GM12864 (cell line): Measurements from ENCODE around the gene SYT1.

Experiments used
- DNase-seq: peaks from one replicate; pipeline ENCODE4 v3.0.0-alpha.2; 2011; ENCODE audit warnings: low read depth
- H3K4me3 ChIP-seq: 2 replicates; pipeline ENCODE4 v1.5.1; 2011; ENCODE audit warnings: mild to moderate bottlenecking, low read depth, low read length, control low read depth
- TF ChIP-seq, protein P1 (sequence below): IDR thresholded peaks from 2 replicates; pipeline ENCODE4 v1.5.1; 2011; ENCODE audit warnings: low read depth, mild to moderate bottlenecking, moderate library complexity, low read length, control low read depth, inconsistent platforms; ENCODE audit errors: missing control alignments

Gene SYT1

DNA sequence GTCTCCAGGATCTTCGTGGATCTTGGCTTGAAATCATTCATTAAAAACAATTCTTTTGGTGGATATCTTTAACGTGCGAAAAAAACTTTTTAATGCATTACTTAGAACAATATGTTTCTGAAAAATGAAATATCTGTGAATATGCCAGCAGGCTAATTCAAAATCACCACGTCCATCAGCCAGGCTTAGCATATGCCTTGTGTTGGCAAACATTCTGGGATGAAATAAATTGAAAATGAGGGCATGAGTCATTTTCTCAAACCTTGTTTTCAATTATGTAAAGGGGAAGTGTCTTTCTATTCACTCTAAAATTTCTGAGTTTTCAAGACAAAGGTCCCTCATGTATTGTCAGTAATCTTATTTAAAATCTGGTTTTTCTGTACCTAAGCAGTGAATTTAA lies 432.3 kb downstream of the SYT1 start:
- H3K4me3 ChIP-seq: no peak overlapping the region
- no peak for DNase-seq
- TF ChIP-seq, protein P1, sequence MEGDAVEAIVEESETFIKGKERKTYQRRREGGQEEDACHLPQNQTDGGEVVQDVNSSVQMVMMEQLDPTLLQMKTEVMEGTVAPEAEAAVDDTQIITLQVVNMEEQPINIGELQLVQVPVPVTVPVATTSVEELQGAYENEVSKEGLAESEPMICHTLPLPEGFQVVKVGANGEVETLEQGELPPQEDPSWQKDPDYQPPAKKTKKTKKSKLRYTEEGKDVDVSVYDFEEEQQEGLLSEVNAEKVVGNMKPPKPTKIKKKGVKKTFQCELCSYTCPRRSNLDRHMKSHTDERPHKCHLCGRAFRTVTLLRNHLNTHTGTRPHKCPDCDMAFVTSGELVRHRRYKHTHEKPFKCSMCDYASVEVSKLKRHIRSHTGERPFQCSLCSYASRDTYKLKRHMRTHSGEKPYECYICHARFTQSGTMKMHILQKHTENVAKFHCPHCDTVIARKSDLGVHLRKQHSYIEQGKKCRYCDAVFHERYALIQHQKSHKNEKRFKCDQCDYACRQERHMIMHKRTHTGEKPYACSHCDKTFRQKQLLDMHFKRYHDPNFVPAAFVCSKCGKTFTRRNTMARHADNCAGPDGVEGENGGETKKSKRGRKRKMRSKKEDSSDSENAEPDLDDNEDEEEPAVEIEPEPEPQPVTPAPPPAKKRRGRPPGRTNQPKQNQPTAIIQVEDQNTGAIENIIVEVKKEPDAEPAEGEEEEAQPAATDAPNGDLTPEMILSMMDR: no peak

DNA sequence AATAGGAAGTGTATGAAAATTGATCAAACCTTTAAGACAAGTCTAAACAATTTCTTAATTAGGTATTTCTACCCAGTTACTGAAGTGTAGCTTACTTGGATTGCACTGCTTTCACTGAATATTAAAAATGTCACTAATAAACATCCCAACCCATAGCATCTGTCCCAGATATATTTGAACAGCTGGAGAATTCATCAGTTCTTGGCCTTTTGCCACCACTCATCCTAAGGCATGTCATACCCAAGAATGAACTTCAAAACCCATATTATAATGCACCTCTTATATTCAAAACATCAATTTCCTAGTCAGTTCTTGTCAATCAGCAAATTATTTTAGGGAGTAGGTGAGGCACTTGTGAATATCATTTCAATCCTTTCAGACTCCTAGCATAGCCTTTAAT lies 433.9 kb downstream of the SYT1 start:
- TF ChIP-seq, protein P1: no peak
- H3K4me3 ChIP-seq: no peak overlapping the region
- no peak for DNase-seq

DNA sequence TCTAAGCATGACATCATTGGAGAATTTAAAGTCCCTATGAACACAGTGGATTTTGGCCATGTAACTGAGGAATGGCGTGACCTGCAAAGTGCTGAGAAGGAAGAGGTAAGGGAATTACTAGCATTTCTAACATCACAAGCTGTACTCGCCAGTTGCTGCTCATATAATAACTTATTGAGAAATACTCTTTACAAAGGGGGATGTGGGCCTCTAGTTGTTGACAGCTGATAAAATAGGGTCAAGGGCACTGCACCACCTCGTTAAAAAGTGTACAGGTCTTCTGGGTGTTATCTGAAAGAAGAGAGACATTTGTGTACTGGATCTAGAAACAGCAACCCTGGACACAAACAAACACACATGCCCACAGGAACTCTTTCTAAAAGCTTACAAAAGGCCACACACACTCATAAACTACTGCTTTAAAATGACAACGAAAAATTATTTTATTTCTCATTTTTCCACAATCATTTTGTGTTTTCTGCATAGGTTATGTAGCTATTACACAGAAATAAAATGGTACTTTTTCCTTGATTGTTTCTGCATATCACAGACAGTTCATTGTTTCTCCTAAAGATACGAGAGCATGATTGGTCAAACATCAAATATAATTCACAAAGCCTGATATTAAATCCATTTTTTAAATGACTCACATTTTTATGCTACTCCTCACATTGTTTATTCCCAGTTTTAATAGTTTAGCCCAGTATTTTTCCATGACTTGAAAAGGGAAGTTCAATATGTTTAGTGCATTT lies 435.0 kb downstream of the SYT1 start:
- H3K4me3 ChIP-seq: no peak overlapping the region
- TF ChIP-seq, protein P1: no peak
- DNase-seq: no peak

DNA sequence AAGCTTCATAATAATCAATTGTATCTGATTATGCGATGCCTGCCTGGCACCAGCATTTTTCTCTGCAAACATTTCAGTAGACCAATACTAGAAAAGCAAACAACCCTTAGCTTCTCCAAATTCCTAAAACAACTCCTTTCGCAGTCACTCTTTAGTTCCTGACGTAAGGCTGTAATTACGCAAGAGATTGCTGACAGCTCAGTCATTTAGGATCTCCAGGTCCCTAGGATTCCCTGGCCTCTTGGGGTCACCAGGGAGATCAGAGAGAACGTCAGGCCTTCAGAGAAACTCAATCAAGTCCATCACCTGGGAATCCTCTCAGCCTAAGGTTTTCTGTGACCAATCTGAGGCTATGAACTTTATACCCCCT lies 435.6 kb downstream of the SYT1 start:
- no peak overlapping the region for H3K4me3 ChIP-seq
- DNase-seq: no peak
- TF ChIP-seq, protein P1: no peak

DNA sequence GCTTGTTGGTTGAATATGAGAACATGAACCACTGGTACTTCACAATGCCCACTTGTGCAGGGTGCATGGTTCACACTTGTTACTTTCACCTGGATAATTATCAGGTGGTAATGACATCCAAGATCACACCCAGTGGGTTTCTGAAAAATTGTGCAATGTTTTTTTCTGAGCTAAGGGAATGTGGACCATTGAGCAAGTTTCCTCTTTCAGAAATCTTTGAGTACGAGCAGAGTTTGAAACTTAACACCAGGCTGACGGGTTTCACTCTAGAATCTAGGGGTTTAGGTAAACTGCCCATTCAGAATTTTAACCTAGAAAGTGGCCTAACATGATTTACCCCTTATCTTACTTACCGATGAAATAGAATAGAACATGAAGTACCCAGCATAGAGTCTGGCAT lies 436.6 kb downstream of the SYT1 start:
- no peak for DNase-seq
- no peak overlapping the region for H3K4me3 ChIP-seq
- TF ChIP-seq, protein P1: no peak

DNA sequence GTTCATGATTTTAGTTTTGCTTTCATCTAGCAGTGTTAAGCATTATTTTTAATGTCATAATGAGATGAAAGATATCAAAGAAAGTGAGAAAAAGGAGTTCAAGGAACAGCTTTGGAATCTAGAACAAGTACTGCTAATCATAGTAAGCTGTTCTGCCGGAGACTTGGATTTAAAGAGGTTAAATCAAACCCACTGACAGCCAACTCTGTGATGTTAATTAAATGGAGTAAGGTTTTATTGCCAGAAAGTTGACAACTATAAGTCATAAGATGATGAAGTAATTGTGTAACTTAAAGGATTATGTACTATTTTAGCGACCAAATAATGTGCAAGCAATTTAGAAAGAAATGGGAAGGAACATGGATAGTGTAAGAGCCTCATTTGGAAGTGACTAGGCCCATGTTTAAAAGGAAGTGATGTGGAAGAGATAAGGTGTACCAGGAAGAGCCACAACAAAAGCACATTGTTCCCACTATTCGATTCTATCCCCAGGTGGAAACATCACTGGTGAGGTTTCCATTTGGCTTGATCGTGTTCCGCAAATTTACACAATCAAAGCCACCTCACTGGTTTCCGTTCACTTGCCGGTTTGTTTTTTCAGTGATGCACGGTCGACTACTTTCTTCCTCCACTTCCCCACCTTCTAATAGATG lies 437.7 kb downstream of the SYT1 start:
- DNase-seq: no peak
- TF ChIP-seq, protein P1: no peak
- no peak overlapping the region for H3K4me3 ChIP-seq

DNA sequence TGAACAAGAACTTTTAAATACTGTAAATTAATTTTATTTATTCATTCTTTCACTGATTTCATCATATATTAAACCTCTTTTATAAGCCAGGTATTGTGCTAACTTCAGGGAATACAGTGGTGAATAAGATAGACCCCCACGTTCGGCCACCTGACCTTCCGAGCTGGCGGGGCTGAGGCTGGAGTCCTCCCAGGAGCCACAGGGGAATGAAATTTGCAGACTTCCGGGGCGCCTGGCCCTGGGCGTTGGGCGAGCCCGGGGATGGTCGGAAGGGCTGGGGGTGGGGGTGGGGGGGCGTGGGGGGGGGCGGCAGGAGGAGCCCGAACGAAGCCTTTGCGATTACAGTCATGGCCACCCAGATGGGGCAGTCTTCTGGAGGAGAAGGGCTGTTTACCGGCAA lies 442.8 kb downstream of the SYT1 start:
- H3K4me3 ChIP-seq: no peak overlapping the region
- TF ChIP-seq, protein P1: no peak
- no peak for DNase-seq
